GM19372 (cell line): Measurements from ENCODE around the gene LRMDA.

Experiments
- ATAC-seq: cut with Tn5 transposase; IDR thresholded peaks from one replicate; pipeline ENCODE4 v1.9.1; 2021; ENCODE audit warnings: mild to moderate bottlenecking, low read depth, moderate library complexity; ENCODE audit not compliant: unreplicated experiment

Gene LRMDA

GRCh38 chr10:75401569-75402485 lies 29.6 kb upstream of the LRMDA start, which contains the start of gene ZNF503:
Gene ZNF503, minus strand, starts transcription at chr10:75401764. Its CDS starts 345 bp downstream, at chr10:75401419.
- ATAC-seq: peak; percentile 53

DNA sequence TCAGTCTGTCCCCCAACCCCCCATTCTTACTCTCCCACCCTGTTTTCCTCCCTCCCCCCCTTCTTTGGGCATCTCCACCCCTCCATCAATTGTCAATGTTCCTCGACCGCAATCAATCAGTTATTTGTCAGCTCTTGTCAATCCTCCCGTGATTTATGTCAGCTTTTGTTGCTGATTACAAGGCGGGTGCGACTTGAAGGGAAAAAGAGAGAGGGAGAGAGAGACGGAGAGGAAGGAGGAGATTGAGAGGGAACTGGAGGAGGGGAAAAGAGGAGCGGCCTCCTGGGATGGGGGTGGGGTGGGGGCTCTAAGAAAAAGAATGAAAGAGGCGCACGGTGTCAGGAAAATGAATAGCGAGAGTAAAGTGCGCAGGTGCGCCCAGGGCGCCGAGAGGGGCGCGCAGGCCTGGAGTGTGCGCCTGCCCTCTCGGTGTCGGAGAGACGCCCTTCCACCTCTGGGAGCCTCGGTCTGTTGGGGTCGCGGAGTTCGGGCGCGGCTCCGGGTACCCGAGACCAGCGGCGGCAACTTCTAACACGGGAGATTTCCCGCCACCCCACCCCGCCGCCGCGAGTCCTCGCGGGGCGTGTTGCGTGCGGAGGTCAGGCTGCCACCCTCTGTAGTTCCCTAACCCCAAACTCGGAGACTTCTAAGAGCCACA lies 28.8 kb upstream of the LRMDA start:
- ATAC-seq: no peak

DNA sequence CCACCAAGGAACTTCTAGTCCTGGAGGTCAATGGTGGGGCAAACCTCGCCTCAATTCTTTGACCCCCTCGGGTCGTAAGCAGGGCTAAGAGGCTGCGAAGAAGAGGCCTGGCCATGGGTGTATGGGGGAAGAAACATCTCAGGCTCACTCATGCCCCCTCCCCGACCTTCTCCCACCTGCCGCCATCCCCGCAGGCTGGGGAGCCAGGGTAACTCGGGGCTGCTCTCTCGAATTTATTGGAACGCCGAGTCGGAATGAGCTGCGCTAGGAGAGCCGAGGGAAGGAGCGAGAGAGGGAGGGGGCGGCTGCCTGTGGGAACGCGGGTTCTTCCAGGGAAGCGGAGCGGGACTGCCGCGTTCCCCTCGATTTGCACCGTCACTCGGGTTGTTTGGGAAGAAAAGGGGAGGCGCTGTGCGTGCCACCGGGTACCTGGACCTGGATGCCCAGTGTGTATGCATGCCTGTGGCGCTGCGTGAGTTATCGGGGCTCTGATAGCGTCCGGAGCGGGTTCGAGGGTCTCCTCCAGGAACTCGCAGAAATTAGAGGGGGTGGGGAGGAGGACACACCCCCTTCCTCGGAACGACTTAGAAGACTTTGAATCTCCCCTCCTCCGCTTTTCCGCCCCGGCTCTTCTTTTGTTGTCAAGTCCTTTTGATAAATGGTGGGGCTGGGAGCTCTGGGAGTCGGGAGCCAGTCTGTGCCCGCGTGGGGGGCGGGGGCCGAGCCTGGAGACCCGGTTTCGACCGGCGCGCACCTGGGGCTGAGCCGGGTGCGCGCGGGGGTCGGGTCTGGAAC lies 28.1 kb upstream of the LRMDA start:
- ATAC-seq: no peak

GRCh38 chr10:75403939-75404814 lies 27.2 kb upstream of the LRMDA start:
- ATAC-seq: no peak

- ATAC-seq: no peak
Observed at GRCh38 chr10:75404815-75405597, 26.4 kb upstream of the LRMDA start.

- ATAC-seq: no peak
Observed at GRCh38 chr10:75405598-75406461, 25.6 kb upstream of the LRMDA start.

- no peak for ATAC-seq
Observed at GRCh38 chr10:75406462-75407223, 24.8 kb upstream of the LRMDA start.

- no peak for ATAC-seq
Observed at GRCh38 chr10:75407224-75407712, 24.2 kb upstream of the LRMDA start.

GRCh38 chr10:75407713-75408508 lies 23.5 kb upstream of the LRMDA start:
- ATAC-seq: no peak

GRCh38 chr10:75408509-75408875 lies 22.9 kb upstream of the LRMDA start:
- ATAC-seq: no peak

DNA sequence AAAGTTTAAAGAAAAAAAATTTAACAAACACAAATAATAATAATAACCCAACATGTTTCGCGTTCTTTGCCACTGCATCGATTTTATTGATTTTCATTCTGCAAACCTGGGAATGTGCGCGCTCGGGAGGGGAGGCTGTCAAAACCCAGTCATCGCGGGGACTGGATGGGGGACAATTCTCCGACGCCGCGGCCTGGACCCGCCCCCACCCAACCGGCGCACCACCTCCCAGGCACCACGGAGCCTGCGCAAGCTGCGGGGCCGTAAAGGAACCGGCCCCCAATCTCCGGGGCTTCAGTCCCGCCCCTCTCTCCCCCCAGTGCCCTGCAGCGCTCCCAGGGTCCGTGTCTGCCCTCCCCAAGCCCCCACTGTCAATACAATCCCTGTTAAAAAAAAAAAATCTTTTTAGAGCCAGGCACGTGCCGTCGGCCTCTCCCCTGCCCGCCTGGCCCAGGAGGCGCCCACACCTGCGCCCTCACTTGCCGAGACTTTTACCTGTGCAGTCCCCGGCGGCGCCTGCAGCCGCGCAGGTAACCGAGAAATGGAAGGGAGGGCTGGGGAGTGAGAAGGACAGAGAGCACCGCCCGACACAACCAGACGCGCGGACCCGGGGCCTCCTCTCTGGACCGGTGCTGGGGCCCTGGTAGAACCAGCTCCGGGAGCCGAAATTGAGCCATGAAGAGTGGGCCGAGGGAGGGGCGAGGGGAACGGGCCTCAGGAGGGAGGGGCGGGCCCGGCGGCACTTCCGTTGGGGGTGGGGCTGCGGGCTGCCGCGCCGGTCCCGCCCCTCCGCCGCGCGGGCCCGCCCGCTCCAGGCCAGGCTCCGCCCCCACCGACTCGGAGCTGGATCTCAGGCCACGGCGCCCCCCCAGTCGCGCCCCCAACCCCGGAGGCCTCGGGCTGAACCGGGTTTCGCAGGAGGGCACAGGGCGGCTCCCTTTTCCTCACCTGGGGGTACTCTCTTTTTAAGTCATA lies 22.2 kb upstream of the LRMDA start:
- no peak for ATAC-seq

- no peak for ATAC-seq
Observed at GRCh38 chr10:75410132-75411005, 21.1 kb upstream of the LRMDA start.

DNA sequence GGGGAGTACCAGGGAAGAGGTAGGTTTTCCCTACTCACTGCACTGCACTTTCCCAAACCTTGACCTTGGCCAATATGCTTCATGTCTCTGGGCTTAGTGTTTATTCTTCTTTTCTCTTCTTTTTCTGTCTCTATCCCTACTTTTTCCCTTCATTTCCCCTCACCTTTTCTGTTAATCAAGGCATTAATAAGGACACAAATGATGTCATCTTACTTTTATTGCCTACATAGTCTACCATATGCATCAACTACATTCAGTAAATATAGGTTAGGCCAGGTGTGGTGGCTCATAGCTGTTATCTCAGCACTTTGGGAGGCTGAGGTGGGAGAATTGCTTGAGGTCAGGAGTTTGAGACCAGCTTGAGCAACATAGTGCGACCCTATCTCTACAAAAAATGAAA lies 16.9 kb upstream of the LRMDA start:
- ATAC-seq: no peak

- ATAC-seq: no peak
Observed at GRCh38 chr10:75417522-75417927, 13.9 kb upstream of the LRMDA start.

DNA sequence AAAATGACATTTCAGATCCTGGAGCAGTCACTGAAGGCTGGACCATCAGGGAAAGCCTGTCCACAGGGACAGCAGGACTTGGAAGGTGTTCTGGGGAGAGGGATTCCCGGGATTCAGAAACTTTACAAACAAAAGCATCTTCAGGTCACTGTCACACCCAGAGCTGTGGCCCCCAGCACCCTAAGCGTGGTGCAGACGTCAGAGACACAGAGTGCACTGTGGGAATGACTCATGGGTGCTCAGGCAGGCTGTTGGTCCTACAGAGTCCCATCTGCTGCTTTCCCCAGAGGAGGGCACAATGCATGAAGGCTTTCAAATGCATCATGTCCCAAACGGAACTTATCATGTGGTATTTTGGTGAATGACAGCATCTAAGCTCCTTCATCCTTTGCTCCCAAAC lies 13.1 kb upstream of the LRMDA start:
- no peak for ATAC-seq
